IMR-90 (cell line): ENCODE results near the gene CCDC7. TPM values are rescaled to one million over a fixed set of nuclear protein-coding genes. Genes with fewer than 3 reads are reported as not detected.

Experiments used
- ATAC-seq: fragments of 200-7000 bp; cut with Tn5 transposase; 2 replicates; pipeline ENCODE4 v1.9.1; 2020; ENCODE audit warnings: low read depth, mild to moderate bottlenecking, moderate library complexity
- BruUV-seq: library from RNA; stranded (reverse); fragments of 400-500 nt; replicated peaks from 2 replicates; lab custom pipeline; 2021; lab: Mats Ljungman, UMichigan
- CTCF ChIA-PET: fragments of 300-600 bp; formaldehyde crosslinking; extraction: SDS; loops from one replicate; lab custom pipeline; 2021; ENCODE audit warnings: antibody characterized with exemption; lab: Yijun Ruan, JAX
- POLR2A ChIA-PET: fragments of 300-600 bp; sonication (Branson Sonifier 250); formaldehyde crosslinking; loops from one replicate; lab custom pipeline; 2022; ENCODE audit warnings: antibody characterized with exemption; ENCODE audit not compliant: unreplicated experiment; lab: Charles Lee
- DNase-seq: peaks from one replicate; pipeline ENCODE4 v3.0.0; 2013
- H2AFZ ChIP-seq: replicated peaks from 2 replicates; pipeline ENCODE3; 2013; ENCODE audit warnings: low read length, mild to moderate bottlenecking; ENCODE audit not compliant: poor library complexity
- H2AK5ac ChIP-seq: 2 replicates; pipeline ENCODE4 v1.6.1; 2013; ENCODE audit warnings: low read depth, low read length, inconsistent platforms
- H2AK9ac ChIP-seq: replicated peaks from 2 replicates; pipeline ENCODE3; 2013; ENCODE audit warnings: mild to moderate bottlenecking, low read depth, low read length, moderate library complexity; ENCODE audit not compliant: poor library complexity
- H2BK120ac ChIP-seq: 2 replicates; pipeline ENCODE4 v1.6.1; 2013; ENCODE audit warnings: low read depth, low read length, inconsistent platforms
- H2BK15ac ChIP-seq: 3 replicates; pipeline ENCODE4 v1.6.1; 2013; ENCODE audit warnings: low read depth, low read length, inconsistent platforms
- H2BK20ac ChIP-seq: 2 replicates; pipeline ENCODE4 v1.6.1; 2013; ENCODE audit warnings: low read depth, mild to moderate bottlenecking, inconsistent platforms, low read length, moderate library complexity
- H2BK5ac ChIP-seq: 2 replicates; pipeline ENCODE4 v1.6.1; 2013; ENCODE audit warnings: mild to moderate bottlenecking, low read depth, low read length, inconsistent platforms; ENCODE audit not compliant: poor library complexity, severe bottlenecking
- H3K14ac ChIP-seq: replicated peaks from 2 replicates; pipeline ENCODE4 v1.6.1; 2013; ENCODE audit warnings: low read depth, low read length, inconsistent platforms
- H3K18ac ChIP-seq: 2 replicates; pipeline ENCODE4 v1.6.1; 2013; ENCODE audit warnings: low read depth, low read length, control low read depth
- H3K23ac ChIP-seq: 2 replicates; pipeline ENCODE4 v1.6.1; 2013; ENCODE audit warnings: low read depth, low read length, inconsistent platforms
- H3K27ac ChIP-seq: 2 replicates; pipeline ENCODE4 v1.5.1; 2013; ENCODE audit warnings: mild to moderate bottlenecking, control low read depth, low read length; ENCODE audit not compliant: insufficient read depth
- H3K27me3 ChIP-seq: 2 replicates; pipeline ENCODE4 v1.6.1; 2013; ENCODE audit warnings: low read length; ENCODE audit not compliant: control insufficient read depth, insufficient read depth
- H3K36me3 ChIP-seq: 2 replicates; pipeline ENCODE4 v1.6.1; 2013; ENCODE audit warnings: low read length, mixed read lengths; ENCODE audit not compliant: control insufficient read depth, insufficient read depth
- H3K4ac ChIP-seq: 2 replicates; pipeline ENCODE4 v1.6.1; 2013; ENCODE audit warnings: low read depth, low read length, inconsistent platforms
- H3K4me1 ChIP-seq: 2 replicates; pipeline ENCODE4 v1.6.1; 2013; ENCODE audit warnings: low read length, mixed read lengths; ENCODE audit not compliant: control insufficient read depth, insufficient read depth
- H3K4me2 ChIP-seq: 2 replicates; pipeline ENCODE4 v1.6.1; 2013; ENCODE audit warnings: low read depth, mild to moderate bottlenecking, control low read depth, low read length, moderate library complexity
- H3K4me3 ChIP-seq: 2 replicates; pipeline ENCODE4 v1.5.1; 2013; ENCODE audit warnings: low read depth, mild to moderate bottlenecking, control low read depth, low read length, moderate library complexity; ENCODE audit not compliant: insufficient read depth
- H3K56ac ChIP-seq: 2 replicates; pipeline ENCODE4 v1.6.1; 2013; ENCODE audit warnings: low read length, inconsistent platforms; ENCODE audit not compliant: insufficient read depth; ENCODE audit errors: extremely low read depth
- H3K79me1 ChIP-seq, 2 experiments: 2 replicates each; pipeline ENCODE4 v1.6.1; 2013; ENCODE audit warnings: low read length in 2 of 2, inconsistent platforms in 1 of 2, low read depth in 1 of 2
- H3K9ac ChIP-seq: 2 replicates; pipeline ENCODE4 v1.6.1; 2013; ENCODE audit warnings: low read depth, low read length, control low read depth
- H3K9me1 ChIP-seq: 2 replicates; pipeline ENCODE4 v1.6.1; 2013; ENCODE audit warnings: low read length, inconsistent platforms; ENCODE audit not compliant: insufficient read depth
- H3K9me3 ChIP-seq: 2 replicates; pipeline ENCODE4 v1.6.1; 2013; ENCODE audit warnings: low read length; ENCODE audit not compliant: control insufficient read depth, insufficient read depth
- H4K20me1 ChIP-seq: 2 replicates; pipeline ENCODE4 v1.6.1; 2013; ENCODE audit warnings: low read length, inconsistent platforms; ENCODE audit not compliant: insufficient read depth
- H4K5ac ChIP-seq: 2 replicates; pipeline ENCODE4 v1.6.1; 2013; ENCODE audit warnings: mild to moderate bottlenecking, low read depth, low read length, control low read depth
- H4K8ac ChIP-seq, 2 experiments: 2 replicates each; pipeline ENCODE4 v1.6.1; 2013; ENCODE audit warnings: low read depth in 2 of 2, low read length in 2 of 2, control low read depth in 1 of 2, inconsistent platforms in 1 of 2
- H4K91ac ChIP-seq: 2 replicates; pipeline ENCODE4 v1.6.1; 2013; ENCODE audit warnings: low read depth, low read length, inconsistent platforms; ENCODE audit not compliant: insufficient read depth
- BHLHE40 ChIP-seq: fragments of 150-350 bp; IDR thresholded peaks from 2 replicates; pipeline ENCODE4 v1.6.1; 2016; ENCODE audit warnings: mild to moderate bottlenecking, low read depth, low read length
- CEBPB ChIP-seq: IDR thresholded peaks from 2 replicates; pipeline ENCODE4 v1.6.1; 2012; ENCODE audit warnings: low read depth, low read length, improper control_type of control experiment
- CHD1 ChIP-seq: IDR thresholded peaks from 2 replicates; pipeline ENCODE4 v1.6.1; 2012; ENCODE audit warnings: low read depth, low read length, improper control_type of control experiment
- CTCF ChIP-seq: conservative IDR thresholded peaks from 2 replicates; pipeline ENCODE4 v1.5.1; 2012; ENCODE audit warnings: mild to moderate bottlenecking, low read depth, low read length, improper control_type of control experiment
- FOS ChIP-seq: fragments of 150-350 bp; IDR thresholded peaks from 2 replicates; pipeline ENCODE4 v1.6.1; 2016; ENCODE audit warnings: low read depth, low read length
- MAFK ChIP-seq: IDR thresholded peaks from 2 replicates; pipeline ENCODE4 v1.6.1; 2012; ENCODE audit warnings: low read depth, low read length, improper control_type of control experiment
- MAZ ChIP-seq: IDR thresholded peaks from 2 replicates; pipeline ENCODE4 v1.6.1; 2012; ENCODE audit warnings: low read depth, mild to moderate bottlenecking, low read length, improper control_type of control experiment, moderate library complexity, borderline replicate concordance
- MXI1 ChIP-seq: IDR thresholded peaks from 2 replicates; pipeline ENCODE4 v1.6.1; 2012; ENCODE audit warnings: low read depth, mild to moderate bottlenecking, low read length, moderate library complexity, borderline replicate concordance
- NFE2L2 ChIP-seq: fragments of 150-350 bp; IDR thresholded peaks from 2 replicates; pipeline ENCODE4 v1.6.1; 2016; ENCODE audit warnings: low read depth, mild to moderate bottlenecking, low read length
- POLR2A ChIP-seq: IDR thresholded peaks from 2 replicates; pipeline ENCODE4 v1.6.1; 2012; ENCODE audit warnings: mild to moderate bottlenecking, low read depth, low read length
- RAD21 ChIP-seq: IDR thresholded peaks from 2 replicates; pipeline ENCODE4 v1.6.1; 2012; ENCODE audit warnings: low read length, improper control_type of control experiment
- RCOR1 ChIP-seq: IDR thresholded peaks from 2 replicates; pipeline ENCODE4 v1.6.1; 2012; ENCODE audit warnings: mild to moderate bottlenecking, low read length, improper control_type of control experiment; ENCODE audit not compliant: insufficient replicate concordance
- RFX5 ChIP-seq: IDR thresholded peaks from 2 replicates; pipeline ENCODE4 v1.8.0; 2012; ENCODE audit warnings: low read depth, mild to moderate bottlenecking, low read length, moderate library complexity
- SMC3 ChIP-seq: fragments of 150-350 bp; IDR thresholded peaks from 2 replicates; pipeline ENCODE4 v1.6.1; 2016; ENCODE audit warnings: low read depth, mild to moderate bottlenecking, antibody characterized with exemption, low read length, moderate library complexity
- USF2 ChIP-seq: fragments of 150-350 bp; IDR thresholded peaks from 2 replicates; pipeline ENCODE4 v1.6.1; 2017; ENCODE audit warnings: mild to moderate bottlenecking, antibody characterized with exemption, low read length, low read depth
- WGBS, 2 experiments: methylation state at CpG; one replicate each; pipeline versions ENCODE4 v1.1.5 to v1.1.7; 2013; ENCODE audit warnings: missing lambda C conversion rate in 2 of 2; ENCODE audit not compliant: insufficient read length in 1 of 2; ENCODE audit errors: extremely low coverage in 2 of 2; 5-methylcytosine and 5-hydroxymethylcytosine counted together
- dilution Hi-C: fragments of 300-500 bp; cut with HindIII; formaldehyde crosslinking; loops from one replicate; pipeline ENCODE4 v1.14.3; 2018; ENCODE audit warnings: low sequenced_read_pairs; ENCODE audit not compliant: unreplicated experiment
- in situ Hi-C: fragments of 300-500 bp; cut with MboI; formaldehyde crosslinking; loops from 3 replicates; pipeline ENCODE4 v1.14.3; 2019; ENCODE audit warnings: low sequenced_read_pairs, inconsistent platforms, mixed read lengths
- intact Hi-C: fragments of 100-400 bp; cut with micrococcal nuclease; formaldehyde crosslinking; loops from 2 replicates; pipeline ENCODE4 v1.10.0; 2022
- polyA plus RNA-seq, 3 experiments: library from polyadenylated mRNA; depleted of rRNA; stranded (reverse); fragments of >200 nt; gene quantifications; 2 replicates each; pipeline ENCODE4 v1.2.3, GENCODE V29; 2012; ENCODE audit warnings: low replicate concordance in 1 of 3
- total RNA-seq: library from RNA; depleted of rRNA; stranded (reverse); fragments of >200 nt; gene quantifications from 2 replicates; pipeline ENCODE4 v1.2.3, GENCODE V29; 2012
- TF ChIP-seq, protein P1 (sequence below): fragments of 150-350 bp; IDR thresholded peaks from 2 replicates; pipeline ENCODE4 v1.6.1; 2016; ENCODE audit warnings: low read depth, mild to moderate bottlenecking, low read length, moderate library complexity, borderline replicate concordance

The CCDC7 gene
- total and polyA plus RNA-seq, 2 of the 4 experiments (the other 2 are of a cell fraction), result 0.74 to 4.3 TPM

- Histone ChIP-seq H4K20me1 (no peaks in the 10 kb centered on the region), H3K56ac (no peak overlapping the region), H2BK20ac (no peak overlapping the region), H3K9me3 (no peaks in the 10 kb centered on the region), H3K14ac (no peak overlapping the region), H3K27ac (no peak overlapping the region), H4K5ac (no peak overlapping the region), H3K23ac (no peak overlapping the region), H2BK15ac (no peak overlapping the region), H2AFZ (no peak overlapping the region), H3K18ac (no peak overlapping the region), H3K4ac (no peak overlapping the region), H3K36me3 (no peaks in the 10 kb centered on the region), H3K27me3 (no peaks in the 10 kb centered on the region), H3K9ac (no peak overlapping the region), H4K8ac (no peak overlapping the region), H3K4me1 (no peaks in the 10 kb centered on the region), H3K4me2 (no peak overlapping the region), H3K79me1 (no peaks in the 10 kb centered on the region), H2BK120ac (no peak overlapping the region), H4K91ac (no peak overlapping the region), H2BK5ac (no peak overlapping the region), H2AK5ac (no peak overlapping the region), H3K4me3 (no peak overlapping the region), H2AK9ac (no peak overlapping the region), H3K9me1 (no peaks in the 10 kb centered on the region)
- no CpG with 5 or more reads among the region's 6 CpGs for WGBS, 2 experiments
- POLR2A ChIA-PET, result interaction anchor here (0.6 kb wide), 1 partner anchor 95 kb away, joined by 3 read pairs; the partner anchor contains the start of gene CCDC7
- ATAC-seq, result no peak
- no peak for TF ChIP-seq POLR2A
- no peak for TF ChIP-seq RAD21
- TF ChIP-seq RFX5, result no peak
- TF ChIP-seq SMC3, result no peak
- no peak for TF ChIP-seq USF2
- TF ChIP-seq MXI1, result no peak
- TF ChIP-seq CTCF, result no peak
- TF ChIP-seq FOS, result no peak
- TF ChIP-seq, protein P1, sequence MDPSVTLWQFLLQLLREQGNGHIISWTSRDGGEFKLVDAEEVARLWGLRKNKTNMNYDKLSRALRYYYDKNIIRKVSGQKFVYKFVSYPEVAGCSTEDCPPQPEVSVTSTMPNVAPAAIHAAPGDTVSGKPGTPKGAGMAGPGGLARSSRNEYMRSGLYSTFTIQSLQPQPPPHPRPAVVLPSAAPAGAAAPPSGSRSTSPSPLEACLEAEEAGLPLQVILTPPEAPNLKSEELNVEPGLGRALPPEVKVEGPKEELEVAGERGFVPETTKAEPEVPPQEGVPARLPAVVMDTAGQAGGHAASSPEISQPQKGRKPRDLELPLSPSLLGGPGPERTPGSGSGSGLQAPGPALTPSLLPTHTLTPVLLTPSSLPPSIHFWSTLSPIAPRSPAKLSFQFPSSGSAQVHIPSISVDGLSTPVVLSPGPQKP, result no peak
- TF ChIP-seq RCOR1, result no peak
- TF ChIP-seq MAFK, result no peak
- TF ChIP-seq NFE2L2, result no peak
- TF ChIP-seq CHD1, result no peak
- no peak for TF ChIP-seq BHLHE40
- TF ChIP-seq CEBPB, result no peak
- TF ChIP-seq MAZ, result no peak
- DNase-seq, result no peak
- in situ Hi-C loops (no loop called here), dilution Hi-C loops (no loop called here), intact Hi-C loops (no loop called here)
- BruUV-seq, result no TSS peak
- CTCF ChIA-PET, result no interaction called here
Observed at GRCh38 chr10:32540691-32541470, 94.9 kb downstream of the CCDC7 start.
